Measurements from ENCODE around the gene MTCP1. TPM values are rescaled to one million over a fixed set of nuclear protein-coding genes. Genes with fewer than 3 reads are reported as not detected.
A peak's percentile ranks its signal among the peaks of the same experiment; 100 is the strongest.

MTCP1 gene
- total and polyA plus RNA-seq, 10 of the 15 experiments (the other 5 are each of a cell fraction or from before 2014, with no cell fraction given): 16.6 to 74.0 (median 30.9) TPM

DNA sequence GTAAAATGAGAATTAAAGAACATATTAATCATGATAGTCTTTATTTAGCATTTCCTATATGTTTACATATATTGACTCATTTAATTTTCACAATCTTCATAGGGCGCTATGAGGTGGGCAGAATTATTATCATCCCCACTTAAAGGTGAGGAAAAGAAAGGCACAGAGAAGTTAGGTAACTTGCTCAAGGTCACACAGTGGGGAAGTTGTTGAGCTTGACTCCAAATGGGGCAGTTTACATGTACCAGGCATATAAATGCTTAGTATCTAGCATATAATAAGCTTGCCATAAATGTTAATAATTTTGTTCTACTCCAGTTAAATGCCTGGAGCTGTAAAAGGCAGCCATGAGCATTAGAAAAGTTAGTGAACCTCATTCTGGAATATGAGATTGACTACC is 1.5 kb downstream of the MTCP1 start:
- ATAC-seq (no peak), FAIRE-seq (no peak), DNase-seq (ENCODE audit: low read depth, low spot score) (no peak)
- in situ Hi-C loops (cut with MboI) (no loop called here), intact Hi-C loops (cut with micrococcal nuclease; ENCODE audit: unreplicated experiment) (no loop called here)
- no peaks in the 10 kb centered on the region; a peak in 2 of 4 replicates for H3K36me3 ChIP-seq (ENCODE audit: control insufficient read depth in 2 of 2, insufficient read depth in 2 of 2, low read length in 1 of 2)
- ChIA-PET CTCF (interaction anchor here (1.4 kb wide), 1 partner anchor 12 kb away, joined by 3 read pairs; no protein-coding TSS in a partner anchor), RAD21 (ENCODE audit: unreplicated experiment) (interaction anchor here (1.4 to 1.5 kb wide), 3 partner anchors 43 to 148 kb away, joined by 3 to 4 read pairs (median 3); partner anchors contain the start of gene FUNDC2), SMC1A (ENCODE audit: uncharacterized antibody, unreplicated experiment) (interaction anchor here (1.1 kb wide), 1 partner anchor 41 kb away, joined by 4 read pairs; no protein-coding TSS in a partner anchor), POLR2A (no interaction called here)
- H4K20me1 ChIP-seq (ENCODE audit: control insufficient read depth, insufficient read depth): no peaks in the 10 kb centered on the region
- H3K27me3 ChIP-seq (replicated peaks in 1 of 2; ENCODE audit: control insufficient read depth in 2 of 2, insufficient read depth in 2 of 2, low read length in 1 of 2): no peaks in the 10 kb centered on the region
- H3K27ac ChIP-seq (ENCODE audit: control insufficient read depth, insufficient read depth): no peak overlapping the region
- TF ChIP-seq ESRRA (IDR thresholded peaks at IDR 0.05; ENCODE audit: low read length) (no peak), GATAD2B (conservative IDR thresholded peaks at IDR 0.05; ENCODE audit: low read depth) (no peak), ZNF274 (IDR thresholded peaks at IDR 0.05; ENCODE audit: insufficient read depth, insufficient read length) (no peak), SMARCA5 (IDR thresholded peaks at IDR 0.05) (0 out of 2 replicates have a peak, but pooled peaks have one; percentile 41), NR2F1 (conservative IDR thresholded peaks at IDR 0.05) (no peak)
- TF ChIP-seq, protein P1, sequence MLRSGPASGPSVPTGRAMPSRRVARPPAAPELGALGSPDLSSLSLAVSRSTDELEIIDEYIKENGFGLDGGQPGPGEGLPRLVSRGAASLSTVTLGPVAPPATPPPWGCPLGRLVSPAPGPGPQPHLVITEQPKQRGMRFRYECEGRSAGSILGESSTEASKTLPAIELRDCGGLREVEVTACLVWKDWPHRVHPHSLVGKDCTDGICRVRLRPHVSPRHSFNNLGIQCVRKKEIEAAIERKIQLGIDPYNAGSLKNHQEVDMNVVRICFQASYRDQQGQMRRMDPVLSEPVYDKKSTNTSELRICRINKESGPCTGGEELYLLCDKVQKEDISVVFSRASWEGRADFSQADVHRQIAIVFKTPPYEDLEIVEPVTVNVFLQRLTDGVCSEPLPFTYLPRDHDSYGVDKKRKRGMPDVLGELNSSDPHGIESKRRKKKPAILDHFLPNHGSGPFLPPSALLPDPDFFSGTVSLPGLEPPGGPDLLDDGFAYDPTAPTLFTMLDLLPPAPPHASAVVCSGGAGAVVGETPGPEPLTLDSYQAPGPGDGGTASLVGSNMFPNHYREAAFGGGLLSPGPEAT (IDR thresholded peaks at IDR 0.05; ENCODE audit: low read depth): no peak
- TF ChIP-seq, protein P2, sequence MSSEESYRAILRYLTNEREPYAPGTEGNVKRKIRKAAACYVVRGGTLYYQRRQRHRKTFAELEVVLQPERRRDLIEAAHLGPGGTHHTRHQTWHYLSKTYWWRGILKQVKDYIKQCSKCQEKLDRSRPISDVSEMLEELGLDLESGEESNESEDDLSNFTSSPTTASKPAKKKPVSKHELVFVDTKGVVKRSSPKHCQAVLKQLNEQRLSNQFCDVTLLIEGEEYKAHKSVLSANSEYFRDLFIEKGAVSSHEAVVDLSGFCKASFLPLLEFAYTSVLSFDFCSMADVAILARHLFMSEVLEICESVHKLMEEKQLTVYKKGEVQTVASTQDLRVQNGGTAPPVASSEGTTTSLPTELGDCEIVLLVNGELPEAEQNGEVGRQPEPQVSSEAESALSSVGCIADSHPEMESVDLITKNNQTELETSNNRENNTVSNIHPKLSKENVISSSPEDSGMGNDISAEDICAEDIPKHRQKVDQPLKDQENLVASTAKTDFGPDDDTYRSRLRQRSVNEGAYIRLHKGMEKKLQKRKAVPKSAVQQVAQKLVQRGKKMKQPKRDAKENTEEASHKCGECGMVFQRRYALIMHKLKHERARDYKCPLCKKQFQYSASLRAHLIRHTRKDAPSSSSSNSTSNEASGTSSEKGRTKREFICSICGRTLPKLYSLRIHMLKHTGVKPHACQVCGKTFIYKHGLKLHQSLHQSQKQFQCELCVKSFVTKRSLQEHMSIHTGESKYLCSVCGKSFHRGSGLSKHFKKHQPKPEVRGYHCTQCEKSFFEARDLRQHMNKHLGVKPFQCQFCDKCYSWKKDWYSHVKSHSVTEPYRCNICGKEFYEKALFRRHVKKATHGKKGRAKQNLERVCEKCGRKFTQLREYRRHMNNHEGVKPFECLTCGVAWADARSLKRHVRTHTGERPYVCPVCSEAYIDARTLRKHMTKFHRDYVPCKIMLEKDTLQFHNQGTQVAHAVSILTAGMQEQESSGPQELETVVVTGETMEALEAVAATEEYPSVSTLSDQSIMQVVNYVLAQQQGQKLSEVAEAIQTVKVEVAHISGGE (CRISPR knock-in tag; IDR thresholded peaks at IDR 0.05): no peak
- no peaks in the 10 kb centered on the region for H3K9me3 ChIP-seq (replicated peaks; ENCODE audit: control insufficient read depth, insufficient read depth, low read length)
- peaks cover 54% of the 10 kb centered on the region for H3K79me2 ChIP-seq (ENCODE audit: control insufficient read depth, insufficient read depth, low read length)
- WGBS (ENCODE audit: insufficient coverage, insufficient replicate concordance, low lambda C conversion rate, missing lambda C conversion rate): 0% methylated on average over 1 of the region's 1 CpG
- BruUV-seq (replicated peaks): no TSS peak
- no peaks in the 10 kb centered on the region for H3K4me1 ChIP-seq (ENCODE audit: control insufficient read depth, insufficient read depth, low read length)
- peak overlapping the region; percentile 87 for H3K9ac ChIP-seq (ENCODE audit: control insufficient read depth, insufficient read depth, low read length)
- H3K4me3 ChIP-seq: peak overlapping the region; percentile 72
- peak overlapping the region; percentile 49 for H3K4me2 ChIP-seq (ENCODE audit: control insufficient read depth, insufficient read depth)
- no peak overlapping the region for H2AFZ ChIP-seq (ENCODE audit: control insufficient read depth, low read depth, low read length)

Data from GM12878 (cell line).